ENCODE results near the gene CORIN.
"Not testable (repeated sequence)": the region's sequence is repeated elsewhere in the genome, so short reads cannot be mapped to it uniquely, and the experiment has no call there.

GRCh38 chr4:47691757-47692383 lies 146.0 kb downstream of the CORIN start:
- TF ChIP-seq CTCF (IDR thresholded peaks at IDR 0.05; ENCODE audit: extremely low read depth in 1 of 2, insufficient read depth in 1 of 2, low read depth in 1 of 2, low read length in 2 of 2); POLR2A (IDR thresholded peaks at IDR 0.05; ENCODE audit: low read depth, low read length): not testable (repeated sequence)
